Skeletal muscle satellite cell (primary cell): ENCODE measurements around the gene ZNF426. TPM values are rescaled to one million over a fixed set of nuclear protein-coding genes. Genes with fewer than 3 reads are reported as not detected.
"Not testable (repeated sequence)": the region's sequence is repeated elsewhere in the genome, so short reads cannot be mapped to it uniquely, and the experiment has no call there.

Experiments used
- H3K27me3 ChIP-seq: 2 replicates; pipeline ENCODE4 v1.7.0; 2013; ENCODE audit warnings: low read length; ENCODE audit not compliant: control insufficient read depth, insufficient read depth
- H3K36me3 ChIP-seq: 2 replicates; pipeline ENCODE4 v1.7.0; 2013; ENCODE audit warnings: mild to moderate bottlenecking, control low read depth, low read length; ENCODE audit not compliant: insufficient read depth
- H3K4me1 ChIP-seq: 2 replicates; pipeline ENCODE4 v1.7.0; 2013; ENCODE audit warnings: low read length; ENCODE audit not compliant: control insufficient read depth, insufficient read depth
- H3K4me2 ChIP-seq: 2 replicates; pipeline ENCODE4 v1.7.0; 2013; ENCODE audit warnings: mild to moderate bottlenecking, low read length
- H3K4me3 ChIP-seq: 2 replicates; pipeline ENCODE4 v1.7.0; 2013; ENCODE audit warnings: low read length
- H3K9ac ChIP-seq: 2 replicates; pipeline ENCODE4 v1.7.0; 2013; ENCODE audit warnings: mild to moderate bottlenecking, low read depth, low read length, moderate library complexity
- H3K9me3 ChIP-seq: replicated peaks from 2 replicates; pipeline ENCODE4 v1.7.0; 2013; ENCODE audit warnings: mild to moderate bottlenecking, control low read depth, low read length
- total RNA-seq: library from RNA; depleted of rRNA; stranded (reverse); fragments of >200 nt; gene quantifications from 2 replicates; pipeline ENCODE4 v1.2.3, GENCODE V29; 2012; rRNA removed

The ZNF426 gene
- 17.7 and 18.3 TPM in 2 replicates for total RNA-seq

- Histone ChIP-seq H3K4me1 (no peaks in the 10 kb centered on the region), H3K9ac (peak within 1 kb of the TSS; percentile 94), H3K4me2 (peak within 1 kb of the TSS; percentile 87), H3K9me3 (peaks cover 19% of the 10 kb centered on the region), H3K36me3 (peaks cover 32% of the 10 kb centered on the region), H3K4me3 (peak within 1 kb of the TSS; percentile 85), H3K27me3 (no peaks in the 10 kb centered on the region)
Observed at GRCh38 chr19:9538183-9539058, at the start of gene ZNF426. ZNF426 (minus strand) TSS chr19:9538645; CDS start chr19:9536232, 2,413 bp downstream.

GRCh38 chr19:9586764-9587163 is 48.3 kb upstream of the ZNF426 start:
- Histone ChIP-seq H3K4me3 (no peak overlapping the region), H3K4me1 (peaks cover 6% of the 10 kb centered on the region), H3K9ac (no peak overlapping the region), H3K9me3 (no peaks in the 10 kb centered on the region), H3K27me3 (peaks cover 10% of the 10 kb centered on the region), H3K36me3 (no peaks in the 10 kb centered on the region), H3K4me2 (no peak overlapping the region)

- H3K36me3 ChIP-seq: peaks cover 13% of the 10 kb centered on the region
- H3K4me2 ChIP-seq: peak within 1 kb of the TSS; percentile 86
- H3K4me1 ChIP-seq: peaks cover 6% of the 10 kb centered on the region
- no peaks in the 10 kb centered on the region for H3K9me3 ChIP-seq
- H3K27me3 ChIP-seq: peaks cover 5% of the 10 kb centered on the region
- H3K4me3 ChIP-seq: peak within 1 kb of the TSS; percentile 89
- peak within 1 kb of the TSS; percentile 89 for H3K9ac ChIP-seq
Observed at GRCh38 chr19:9584073-9584833, 45.8 kb upstream of the ZNF426 start, which contains the start of gene ZNF121. ZNF121 (minus strand) TSS chr19:9584504; CDS start chr19:9568097, 16,407 bp downstream.

GRCh38 chr19:9582081-9582725 is 43.8 kb upstream of the ZNF426 start:
- H3K4me3 ChIP-seq, H3K9ac ChIP-seq, H3K9me3 ChIP-seq, H3K27me3 ChIP-seq, H3K4me2 ChIP-seq, H3K4me1 ChIP-seq: not testable (repeated sequence)
- H3K36me3 ChIP-seq: peaks cover 17% of the 10 kb centered on the region

- no peak overlapping the region for H3K4me3 ChIP-seq
- H3K9me3 ChIP-seq: peaks cover 3% of the 10 kb centered on the region
- peaks cover 6% of the 10 kb centered on the region for H3K4me1 ChIP-seq
- H3K9ac ChIP-seq: no peak overlapping the region
- H3K4me2 ChIP-seq: no peak overlapping the region
- peaks cover 17% of the 10 kb centered on the region for H3K36me3 ChIP-seq
- H3K27me3 ChIP-seq: no peaks in the 10 kb centered on the region
Observed at GRCh38 chr19:9580728-9581127, 42.3 kb upstream of the ZNF426 start.

- Histone ChIP-seq H3K36me3 (peaks cover 54% of the 10 kb centered on the region), H3K27me3 (no peaks in the 10 kb centered on the region), H3K4me3 (no peak overlapping the region), H3K4me1 (no peaks in the 10 kb centered on the region), H3K9me3 (peaks cover 47% of the 10 kb centered on the region), H3K4me2 (no peak overlapping the region), H3K9ac (no peak overlapping the region)
Observed at GRCh38 chr19:9570255-9570654, 31.8 kb upstream of the ZNF426 start.

- H3K4me3 ChIP-seq: no peak overlapping the region
Observed at GRCh38 chr19:9566729-9567128, 28.3 kb upstream of the ZNF426 start.

GRCh38 chr19:9565900-9566705 is 27.7 kb upstream of the ZNF426 start:
- Histone ChIP-seq H3K4me1 (no peaks in the 10 kb centered on the region), H3K27me3 (no peaks in the 10 kb centered on the region), H3K36me3 (peaks cover 74% of the 10 kb centered on the region), H3K9me3 (peaks cover 64% of the 10 kb centered on the region), H3K9ac (no peak overlapping the region), H3K4me2 (no peak overlapping the region), H3K4me3 (no peak overlapping the region)

More at GRCh38 chr19:9566729-9567128, 28.3 kb upstream of the ZNF426 start:
- H3K27me3 ChIP-seq: no peaks in the 10 kb centered on the region
- peaks cover 74% of the 10 kb centered on the region for H3K36me3 ChIP-seq
- H3K4me1 ChIP-seq: no peaks in the 10 kb centered on the region
- H3K9me3 ChIP-seq: peaks cover 65% of the 10 kb centered on the region
- H3K9ac ChIP-seq: no peak overlapping the region
- H3K4me2 ChIP-seq: no peak overlapping the region

- no peaks in the 10 kb centered on the region for H3K27me3 ChIP-seq
- no peaks in the 10 kb centered on the region for H3K36me3 ChIP-seq
- no peaks in the 10 kb centered on the region for H3K9me3 ChIP-seq
- no peak overlapping the region for H3K4me3 ChIP-seq
- H3K9ac ChIP-seq: no peak overlapping the region
- H3K4me1 ChIP-seq: no peaks in the 10 kb centered on the region
- no peak overlapping the region for H3K4me2 ChIP-seq
Observed at GRCh38 chr19:9552536-9553274, 14.3 kb upstream of the ZNF426 start.

- H3K36me3 ChIP-seq: no peaks in the 10 kb centered on the region
- H3K27me3 ChIP-seq: no peaks in the 10 kb centered on the region
- H3K9ac ChIP-seq: no peak overlapping the region
- no peaks in the 10 kb centered on the region for H3K4me1 ChIP-seq
- no peak overlapping the region for H3K4me3 ChIP-seq
- no peaks in the 10 kb centered on the region for H3K9me3 ChIP-seq
- no peak overlapping the region for H3K4me2 ChIP-seq
Observed at GRCh38 chr19:9547870-9548269, 9.4 kb upstream of the ZNF426 start.
